ENCODE measurements around the gene TSPO.

The TSPO gene

GRCh38 chr22:43201486-43202219 lies 50.3 kb downstream of the TSPO start:
- H3K27ac ChIP-seq, result no peak overlapping the region
- TF ChIP-seq CTCF (IDR thresholded peaks at IDR 0.05), result no peak
- no peak for TF ChIP-seq ZFX (IDR thresholded peaks at IDR 0.05; ENCODE audit: borderline replicate concordance)

GRCh38 chr22:43202326-43202725 lies 51.0 kb downstream of the TSPO start:
- H3K27ac ChIP-seq, result no peak overlapping the region
- no peak for TF ChIP-seq CTCF (IDR thresholded peaks at IDR 0.05)
- no peak for TF ChIP-seq ZFX (IDR thresholded peaks at IDR 0.05; ENCODE audit: borderline replicate concordance)

- TF ChIP-seq CTCF (IDR thresholded peaks at IDR 0.05) (no peak), ZFX (IDR thresholded peaks at IDR 0.05; ENCODE audit: borderline replicate concordance) (no peak)
Measured at GRCh38 chr22:43202756-43203410, 51.5 kb downstream of the TSPO start.

GRCh38 chr22:43203471-43203981 lies 52.2 kb downstream of the TSPO start:
- H3K27ac ChIP-seq, result no peak overlapping the region
- TF ChIP-seq CTCF (IDR thresholded peaks at IDR 0.05) (no peak), ZFX (IDR thresholded peaks at IDR 0.05; ENCODE audit: borderline replicate concordance) (no peak)

More at GRCh38 chr22:43202756-43203410, 51.5 kb downstream of the TSPO start:
- no peak overlapping the region for H3K27ac ChIP-seq

GRCh38 chr22:43205261-43205691 lies 53.9 kb downstream of the TSPO start:
- TF ChIP-seq ZFX (IDR thresholded peaks at IDR 0.05; ENCODE audit: borderline replicate concordance), result no peak
- no peak for TF ChIP-seq CTCF (IDR thresholded peaks at IDR 0.05)

GRCh38 chr22:43205748-43206508 lies 54.6 kb downstream of the TSPO start:
- TF ChIP-seq ZFX (IDR thresholded peaks at IDR 0.05; ENCODE audit: borderline replicate concordance) (no peak), CTCF (IDR thresholded peaks at IDR 0.05) (no peak)
- no peak overlapping the region for H3K27ac ChIP-seq

More at GRCh38 chr22:43205261-43205691, 53.9 kb downstream of the TSPO start:
- no peak overlapping the region for H3K27ac ChIP-seq

Measured in 22Rv1 (cell line).